GM12801 (cell line): ENCODE data around the gene GLIPR1.

Experiments
- CTCF ChIP-seq: IDR thresholded peaks from one replicate; pipeline ENCODE4 v1.5.1; 2011; ENCODE audit warnings: control low read depth; ENCODE audit not compliant: insufficient read length; ENCODE audit errors: extremely low read depth

The GLIPR1 gene

GRCh38 chr12:75489613-75490210 is 9.2 kb downstream of the GLIPR1 start:
- no peak for TF ChIP-seq CTCF

- no peak for TF ChIP-seq CTCF
These were observed 10.6 kb downstream of the GLIPR1 start for GRCh38 chr12:75491169-75491568.

- no peak for TF ChIP-seq CTCF
These were observed 22.9 kb downstream of the GLIPR1 start for GRCh38 chr12:75503459-75503858.

- no peak for TF ChIP-seq CTCF
These were observed 23.3 kb downstream of the GLIPR1 start for GRCh38 chr12:75503866-75504265.

GRCh38 chr12:75505706-75506312 is 25.3 kb downstream of the GLIPR1 start:
- no peak for TF ChIP-seq CTCF

- no peak for TF ChIP-seq CTCF
These were observed 26.5 kb downstream of the GLIPR1 start for GRCh38 chr12:75507086-75507485.

GRCh38 chr12:75508159-75508558 is 27.6 kb downstream of the GLIPR1 start:
- TF ChIP-seq CTCF: no peak
